Measurements from ENCODE around the gene PPP6R2.

Gene PPP6R2

GRCh38 chr22:50314081-50314454 lies 29.1 kb upstream of the PPP6R2 start:
- H3K9ac ChIP-seq (ENCODE audit: low read length): no peak overlapping the region
- peaks cover 18% of the 10 kb centered on the region; the same call in 1 of the 2 replicates for H3K27me3 ChIP-seq (ENCODE audit: control insufficient read depth, insufficient read depth, low read length)
- no peaks in the 10 kb centered on the region for H3K9me3 ChIP-seq (ENCODE audit: control insufficient read depth, insufficient read depth, low read depth, low read length)
- H3K4me3 ChIP-seq (ENCODE audit: low read depth, low read length): no peak overlapping the region
- H3K27ac ChIP-seq (ENCODE audit: low read depth, low read length): no peak overlapping the region
- H3K36me3 ChIP-seq (ENCODE audit: control insufficient read depth, insufficient read depth, low read length): no peaks in the 10 kb centered on the region
- H3K4me1 ChIP-seq (ENCODE audit: control insufficient read depth, insufficient read depth, low read length): peaks cover 14% of the 10 kb centered on the region

- Histone ChIP-seq H3K9ac (ENCODE audit: low read length) (no peak overlapping the region), H3K4me3 (ENCODE audit: low read depth, low read length) (no peak overlapping the region), H3K27ac (ENCODE audit: low read depth, low read length) (no peak overlapping the region), H3K36me3 (ENCODE audit: control insufficient read depth, insufficient read depth, low read length) (no peaks in the 10 kb centered on the region), H3K27me3 (ENCODE audit: control insufficient read depth, insufficient read depth, low read length) (peaks cover 18% of the 10 kb centered on the region; the same call in 1 of the 2 replicates), H3K4me1 (ENCODE audit: control insufficient read depth, insufficient read depth, low read length) (peaks cover 13% of the 10 kb centered on the region), H3K9me3 (ENCODE audit: control insufficient read depth, insufficient read depth, low read depth, low read length) (no peaks in the 10 kb centered on the region)
Observed at GRCh38 chr22:50314455-50315288, 28.5 kb upstream of the PPP6R2 start.

- H3K36me3 ChIP-seq (ENCODE audit: control insufficient read depth, insufficient read depth, low read length): no peaks in the 10 kb centered on the region
- H3K9ac ChIP-seq (ENCODE audit: low read length): no peak overlapping the region
- H3K9me3 ChIP-seq (ENCODE audit: control insufficient read depth, insufficient read depth, low read depth, low read length): no peaks in the 10 kb centered on the region
- H3K4me3 ChIP-seq (ENCODE audit: low read depth, low read length): no peak overlapping the region
- H3K4me1 ChIP-seq (ENCODE audit: control insufficient read depth, insufficient read depth, low read length): peaks cover 13% of the 10 kb centered on the region
- no peak overlapping the region for H3K27ac ChIP-seq (ENCODE audit: low read depth, low read length)
- H3K27me3 ChIP-seq (ENCODE audit: control insufficient read depth, insufficient read depth, low read length): peaks cover 18% of the 10 kb centered on the region; the same call in 1 of the 2 replicates
Observed at GRCh38 chr22:50315289-50316113, 27.6 kb upstream of the PPP6R2 start.

DNA sequence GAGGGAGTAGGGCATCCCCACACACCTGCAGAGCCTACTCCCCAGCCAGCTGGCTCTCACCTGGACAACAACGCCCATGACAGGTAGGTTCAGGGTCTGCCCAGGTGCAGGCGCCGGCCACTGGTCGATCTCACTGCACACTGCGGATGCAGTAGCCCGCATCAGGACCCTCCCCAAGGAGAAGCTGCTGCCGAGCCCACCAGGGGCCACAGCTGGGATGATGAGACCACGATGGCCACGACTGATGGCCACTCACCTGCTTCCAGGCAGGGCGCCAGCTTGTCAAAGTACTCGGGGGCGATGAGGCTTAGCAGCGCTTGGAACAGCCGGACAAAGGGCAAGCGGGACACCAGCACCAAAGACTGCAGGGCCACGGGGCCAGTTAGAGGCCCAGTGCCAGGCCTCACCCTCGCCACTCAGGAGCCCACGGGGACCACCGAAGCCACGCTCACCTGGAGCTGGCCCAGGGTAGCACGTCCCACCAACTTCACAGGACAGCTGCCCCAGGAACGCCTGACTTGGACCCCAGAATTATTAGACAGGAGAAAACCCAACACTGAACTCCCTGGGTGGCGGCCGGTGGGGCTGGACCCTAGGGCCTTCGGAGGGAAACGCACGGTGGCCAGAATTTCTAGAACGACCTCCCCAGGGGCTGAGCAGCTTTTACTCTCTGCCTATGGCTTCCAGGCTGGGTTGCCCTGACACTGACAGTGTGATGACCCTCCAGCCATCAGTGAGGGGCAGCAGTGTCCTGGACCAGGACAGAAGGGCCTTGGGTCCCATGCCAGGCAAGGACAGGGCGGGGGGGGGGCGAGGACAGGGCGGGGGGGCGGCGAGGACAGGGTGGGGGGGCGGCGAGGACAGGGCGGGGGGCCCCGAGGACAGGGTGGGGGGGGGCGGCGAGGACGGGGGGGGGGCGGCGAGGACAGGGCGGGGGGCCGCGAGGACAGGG lies 26.7 kb upstream of the PPP6R2 start:
- peaks cover 13% of the 10 kb centered on the region for H3K4me1 ChIP-seq (ENCODE audit: control insufficient read depth, insufficient read depth, low read length)
- H3K27me3 ChIP-seq (ENCODE audit: control insufficient read depth, insufficient read depth, low read length): peaks cover 18% of the 10 kb centered on the region; the same call in 1 of the 2 replicates
- no peaks in the 10 kb centered on the region for H3K9me3 ChIP-seq (ENCODE audit: control insufficient read depth, insufficient read depth, low read depth, low read length)
- no peak overlapping the region for H3K4me3 ChIP-seq (ENCODE audit: low read depth, low read length)
- H3K36me3 ChIP-seq (ENCODE audit: control insufficient read depth, insufficient read depth, low read length): no peaks in the 10 kb centered on the region
- no peak overlapping the region for H3K27ac ChIP-seq (ENCODE audit: low read depth, low read length)
- H3K9ac ChIP-seq (ENCODE audit: low read length): no peak overlapping the region

- Histone ChIP-seq H3K9me3 (ENCODE audit: control insufficient read depth, insufficient read depth, low read depth, low read length) (no peaks in the 10 kb centered on the region), H3K4me3 (ENCODE audit: low read depth, low read length) (no peak overlapping the region), H3K36me3 (ENCODE audit: control insufficient read depth, insufficient read depth, low read length) (no peaks in the 10 kb centered on the region), H3K27ac (ENCODE audit: low read depth, low read length) (no peak overlapping the region), H3K9ac (ENCODE audit: low read length) (no peak overlapping the region), H3K4me1 (ENCODE audit: control insufficient read depth, insufficient read depth, low read length) (peaks cover 13% of the 10 kb centered on the region), H3K27me3 (ENCODE audit: control insufficient read depth, insufficient read depth, low read length) (peaks cover 18% of the 10 kb centered on the region; the same call in 1 of the 2 replicates)
Observed at GRCh38 chr22:50317178-50317577, 25.9 kb upstream of the PPP6R2 start.

DNA sequence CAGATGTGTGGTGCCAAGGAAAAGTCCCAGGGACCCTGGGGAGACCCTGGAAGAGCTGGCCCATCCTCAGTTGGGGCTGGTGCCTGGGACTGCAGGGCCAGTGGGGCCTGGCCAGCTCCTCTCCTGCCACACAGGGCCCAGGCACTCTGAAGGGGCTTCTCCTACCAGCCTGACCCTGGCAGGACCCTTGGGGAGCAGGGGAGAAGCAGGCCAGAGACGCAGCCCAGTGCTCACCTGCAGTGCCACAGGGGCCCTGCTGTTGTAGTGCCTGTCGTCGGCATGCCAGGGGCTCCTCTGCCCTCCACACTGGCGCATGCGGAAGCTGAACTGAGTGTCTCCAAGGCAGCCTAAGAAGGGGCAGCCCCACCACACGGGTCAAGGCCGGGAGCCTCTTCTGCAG lies 25.5 kb upstream of the PPP6R2 start:
- Histone ChIP-seq H3K4me3 (ENCODE audit: low read depth, low read length) (no peak overlapping the region), H3K9ac (ENCODE audit: low read length) (no peak overlapping the region), H3K4me1 (ENCODE audit: control insufficient read depth, insufficient read depth, low read length) (peaks cover 13% of the 10 kb centered on the region), H3K9me3 (ENCODE audit: control insufficient read depth, insufficient read depth, low read depth, low read length) (no peaks in the 10 kb centered on the region), H3K27ac (ENCODE audit: low read depth, low read length) (no peak overlapping the region), H3K36me3 (ENCODE audit: control insufficient read depth, insufficient read depth, low read length) (no peaks in the 10 kb centered on the region), H3K27me3 (ENCODE audit: control insufficient read depth, insufficient read depth, low read length) (peaks cover 18% of the 10 kb centered on the region; the same call in 1 of the 2 replicates)

DNA sequence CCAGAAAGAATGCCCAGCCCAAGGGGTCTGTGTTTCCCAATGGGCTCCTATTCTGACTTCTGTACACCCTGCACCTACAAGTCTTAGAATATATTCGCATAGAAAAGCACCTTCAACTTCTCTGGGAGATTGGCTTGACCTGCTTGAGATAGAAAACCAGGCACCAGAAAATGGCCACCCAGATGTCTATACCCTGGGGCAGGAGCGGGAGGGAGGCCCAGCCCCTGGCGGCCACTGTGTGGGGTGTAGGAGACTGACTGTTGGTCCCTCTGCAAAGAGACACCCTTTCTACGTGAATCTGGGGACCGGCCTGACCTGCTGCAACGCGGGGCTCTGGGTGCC lies 24.8 kb upstream of the PPP6R2 start:
- H3K27ac ChIP-seq (ENCODE audit: low read depth, low read length): no peak overlapping the region
- no peaks in the 10 kb centered on the region for H3K9me3 ChIP-seq (ENCODE audit: control insufficient read depth, insufficient read depth, low read depth, low read length)
- H3K36me3 ChIP-seq (ENCODE audit: control insufficient read depth, insufficient read depth, low read length): no peaks in the 10 kb centered on the region
- peaks cover 13% of the 10 kb centered on the region for H3K4me1 ChIP-seq (ENCODE audit: control insufficient read depth, insufficient read depth, low read length)
- peaks cover 18% of the 10 kb centered on the region; the same call in 1 of the 2 replicates for H3K27me3 ChIP-seq (ENCODE audit: control insufficient read depth, insufficient read depth, low read length)
- H3K9ac ChIP-seq (ENCODE audit: low read length): no peak overlapping the region
- H3K4me3 ChIP-seq (ENCODE audit: low read depth, low read length): no peak overlapping the region

DNA sequence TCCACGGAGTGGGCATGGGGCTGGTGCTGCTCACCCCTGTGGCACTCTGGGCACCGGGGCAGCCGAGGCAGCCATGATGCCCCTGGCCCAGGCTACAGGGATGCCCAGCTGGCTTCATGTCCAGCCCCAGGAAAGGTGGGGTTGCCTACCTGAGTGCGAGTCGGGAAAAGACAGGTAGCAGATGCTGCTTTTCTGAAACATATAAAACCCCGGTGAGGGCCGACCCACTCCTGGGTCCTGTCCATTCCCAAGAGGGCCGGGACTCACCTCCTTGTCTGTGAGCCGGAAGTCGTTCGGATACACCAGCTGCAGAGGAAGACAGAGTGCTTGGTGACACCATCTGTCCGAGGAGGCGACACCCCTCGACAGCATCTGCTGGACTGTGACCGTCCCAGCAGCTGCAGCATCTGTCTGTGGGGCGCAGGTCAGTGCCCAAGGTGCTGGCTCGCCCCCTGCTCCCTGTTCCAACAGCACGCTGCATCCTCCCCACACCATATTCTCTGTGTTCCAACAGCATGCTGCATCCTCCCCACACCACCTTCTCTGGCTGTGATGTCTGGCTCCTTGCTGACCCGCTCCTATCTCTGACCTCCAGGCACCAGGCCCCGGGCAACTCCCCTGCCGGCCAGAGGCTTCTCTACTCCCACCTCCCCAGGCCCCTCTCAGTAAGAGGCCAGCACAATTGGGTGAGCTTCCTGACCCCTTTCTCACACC lies 24.3 kb upstream of the PPP6R2 start:
- H3K9me3 ChIP-seq (ENCODE audit: control insufficient read depth, insufficient read depth, low read depth, low read length): no peaks in the 10 kb centered on the region
- no peak overlapping the region for H3K27ac ChIP-seq (ENCODE audit: low read depth, low read length)
- peaks cover 18% of the 10 kb centered on the region; the same call in 1 of the 2 replicates for H3K27me3 ChIP-seq (ENCODE audit: control insufficient read depth, insufficient read depth, low read length)
- H3K36me3 ChIP-seq (ENCODE audit: control insufficient read depth, insufficient read depth, low read length): no peaks in the 10 kb centered on the region
- H3K4me3 ChIP-seq (ENCODE audit: low read depth, low read length): no peak overlapping the region
- H3K4me1 ChIP-seq (ENCODE audit: control insufficient read depth, insufficient read depth, low read length): peaks cover 10% of the 10 kb centered on the region
- no peak overlapping the region for H3K9ac ChIP-seq (ENCODE audit: low read length)

DNA sequence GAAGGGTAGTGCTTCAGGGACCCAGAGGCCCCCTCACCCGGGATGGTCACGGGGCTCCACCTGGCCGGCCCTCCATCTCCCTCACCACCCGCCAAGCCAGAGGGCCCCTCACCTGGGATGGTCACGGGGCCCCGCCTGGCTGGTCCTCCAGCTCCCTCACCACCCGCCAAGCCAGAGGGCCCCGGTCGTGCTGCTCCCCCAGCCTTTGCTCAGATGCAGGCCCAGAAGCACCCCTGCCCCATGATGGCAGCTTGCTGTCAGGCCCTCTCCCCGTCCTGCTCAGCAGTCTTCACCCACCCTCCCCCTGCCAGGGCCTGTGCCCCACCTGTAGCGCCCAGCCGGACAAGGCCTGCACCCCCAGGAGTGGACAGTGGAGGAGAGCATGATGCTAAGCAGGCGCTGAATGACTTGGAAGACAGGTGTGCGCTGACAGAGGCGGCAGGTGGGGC lies 23.6 kb upstream of the PPP6R2 start:
- no peaks in the 10 kb centered on the region for H3K9me3 ChIP-seq (ENCODE audit: control insufficient read depth, insufficient read depth, low read depth, low read length)
- no peak overlapping the region for H3K9ac ChIP-seq (ENCODE audit: low read length)
- H3K4me1 ChIP-seq (ENCODE audit: control insufficient read depth, insufficient read depth, low read length): peaks cover 3% of the 10 kb centered on the region
- no peak overlapping the region for H3K27ac ChIP-seq (ENCODE audit: low read depth, low read length)
- H3K36me3 ChIP-seq (ENCODE audit: control insufficient read depth, insufficient read depth, low read length): no peaks in the 10 kb centered on the region
- H3K27me3 ChIP-seq (ENCODE audit: control insufficient read depth, insufficient read depth, low read length): peaks cover 21% of the 10 kb centered on the region; the same call in 1 of the 2 replicates
- H3K4me3 ChIP-seq (ENCODE audit: low read depth, low read length): no peak overlapping the region

GRCh38 chr22:50320116-50320515 lies 23.0 kb upstream of the PPP6R2 start:
- H3K9me3 ChIP-seq (ENCODE audit: control insufficient read depth, insufficient read depth, low read depth, low read length): no peaks in the 10 kb centered on the region
- H3K27ac ChIP-seq (ENCODE audit: low read depth, low read length): no peak overlapping the region
- no peak overlapping the region for H3K4me3 ChIP-seq (ENCODE audit: low read depth, low read length)
- no peaks in the 10 kb centered on the region for H3K36me3 ChIP-seq (ENCODE audit: control insufficient read depth, insufficient read depth, low read length)
- no peaks in the 10 kb centered on the region for H3K4me1 ChIP-seq (ENCODE audit: control insufficient read depth, insufficient read depth, low read length)
- H3K27me3 ChIP-seq (ENCODE audit: control insufficient read depth, insufficient read depth, low read length): peaks cover 21% of the 10 kb centered on the region
- no peak overlapping the region for H3K9ac ChIP-seq (ENCODE audit: low read length)

Measured in HUES6 (cell line).